ENCODE results near the gene PHF2. TPM values are rescaled to one million over a fixed set of nuclear protein-coding genes. Genes with fewer than 3 reads are reported as not detected.
"Not testable (repeated sequence)": the region's sequence is repeated elsewhere in the genome, so short reads cannot be mapped to it uniquely, and the experiment has no call there.

The PHF2 gene
- total and polyA plus RNA-seq, 2 of the 8 experiments (the other 6 are each of a cell fraction or from before 2014, with no cell fraction given) = 3.4 to 9.4 TPM

- not testable (repeated sequence) for H3K14ac ChIP-seq (ENCODE audit: insufficient read length); H3K9me3 ChIP-seq (ENCODE audit: insufficient read depth in 2 of 2, low read depth in 1 of 2, low read length in 1 of 2); H3K9ac ChIP-seq (replicated peaks in 1 of 4; ENCODE audit: extremely low read depth in 1 of 4, low read depth in 3 of 4, low read length in 3 of 4); H3K27me3 ChIP-seq (replicated peaks in 1 of 4; ENCODE audit: control insufficient read depth in 3 of 4, extremely low read depth in 1 of 4, insufficient read depth in 3 of 4, low read length in 3 of 4); H3K4ac ChIP-seq (replicated peaks; ENCODE audit: insufficient read length, low read depth, low read length); H3K27ac ChIP-seq (ENCODE audit: low read depth, low read length); H2BK5ac ChIP-seq (ENCODE audit: low read depth, low read length); H2BK12ac ChIP-seq (ENCODE audit: low read depth, low read length); H3K79me1 ChIP-seq (ENCODE audit: low read depth, low read length); H2BK120ac ChIP-seq (replicated peaks; ENCODE audit: low read depth, low read length); H3K4me3 ChIP-seq (ENCODE audit: extremely low read depth in 1 of 4, insufficient read depth in 2 of 4, low read depth in 3 of 4, low read length in 4 of 4); H2BK15ac ChIP-seq (ENCODE audit: low read length); FAIRE-seq; H3K79me2 ChIP-seq (ENCODE audit: control insufficient read depth in 1 of 2, insufficient read depth in 2 of 2, low read length in 2 of 2); H3K56ac ChIP-seq (replicated peaks; ENCODE audit: insufficient read length, low read depth, low read length); H4K5ac ChIP-seq (ENCODE audit: insufficient read length, low read depth, low read length); DNase-seq (ENCODE audit: low read depth in 1 of 2, low spot score in 2 of 2); H4K8ac ChIP-seq (ENCODE audit: extremely low read depth, insufficient read depth, low read length); H3K4me2 ChIP-seq (ENCODE audit: insufficient read depth in 1 of 2, low read depth in 2 of 2, low read length in 2 of 2); H2BK20ac ChIP-seq (ENCODE audit: low read length); H3K23ac ChIP-seq (ENCODE audit: insufficient read length); H2AFZ ChIP-seq (ENCODE audit: low read length); H3K4me1 ChIP-seq (replicated peaks in 1 of 4; ENCODE audit: control insufficient read depth in 3 of 4, insufficient read depth in 4 of 4, low read length in 3 of 4); H3K18ac ChIP-seq (ENCODE audit: extremely low read depth, low read length); H3K36me3 ChIP-seq (ENCODE audit: control insufficient read depth in 2 of 4, insufficient read depth in 4 of 4, low read length in 3 of 4); H2AK5ac ChIP-seq (ENCODE audit: low read depth, low read length); H4K91ac ChIP-seq (replicated peaks; ENCODE audit: insufficient read length, low read length)
- 98% methylated on average over 6 of the region's 6 CpGs; no CpG with 5 or more reads in 1 of the 2 experiments for WGBS, 2 experiments (ENCODE audit: extremely low coverage in 1 of 2, insufficient coverage in 1 of 2, insufficient read length in 1 of 2, insufficient replicate concordance in 2 of 2, low coverage in 1 of 2, low lambda C conversion rate in 2 of 2, missing lambda C conversion rate in 1 of 2)
- peaks cover 0 to 11% of the 10 kb centered on the region in 2 experiments for H4K20me1 ChIP-seq (replicated peaks in 1 of 2; ENCODE audit: control insufficient read depth in 1 of 2, insufficient read depth in 2 of 2, low read length in 2 of 2)
- peaks cover 13% of the 10 kb centered on the region; the same call in 1 of the 2 replicates for H3K23me2 ChIP-seq (ENCODE audit: low read depth, low read length)
- ChIA-PET CTCF (ENCODE audit: partially characterized antibody) (interaction anchor here (1.1 to 1.6 kb wide), 5 partner anchors 9 to 335 kb away, joined by 3 to 7 read pairs (median 3); no protein-coding TSS in a partner anchor), POLR2A (ENCODE audit: partially characterized antibody) (interaction anchor here (0.9 to 2.0 kb wide), 2 partner anchors 10 to 18 kb away, joined by 3 to 6 read pairs; no protein-coding TSS in a partner anchor)
Measured at GRCh38 chr9:93666439-93666784, 90.0 kb downstream of the PHF2 start.

Measured in H1 (cell line).